Measurements from ENCODE around the gene IDH3A.

GRCh38 chr15:78216276-78217104 is 67.3 kb downstream of the IDH3A start:
- TF ChIP-seq CTCF (conservative IDR thresholded peaks at IDR 0.05) (no peak), ZFX (IDR thresholded peaks at IDR 0.05) (no peak)
